ENCODE data around the gene MXRA5. TPM values are rescaled to one million over a fixed set of nuclear protein-coding genes. Genes with fewer than 3 reads are reported as not detected.

The MXRA5 gene
- total and polyA plus RNA-seq, 10 of the 15 experiments (the other 5 are each of a cell fraction or from before 2014, with no cell fraction given) = 0.01 to 0.03 TPM; not detected in 8

DNA sequence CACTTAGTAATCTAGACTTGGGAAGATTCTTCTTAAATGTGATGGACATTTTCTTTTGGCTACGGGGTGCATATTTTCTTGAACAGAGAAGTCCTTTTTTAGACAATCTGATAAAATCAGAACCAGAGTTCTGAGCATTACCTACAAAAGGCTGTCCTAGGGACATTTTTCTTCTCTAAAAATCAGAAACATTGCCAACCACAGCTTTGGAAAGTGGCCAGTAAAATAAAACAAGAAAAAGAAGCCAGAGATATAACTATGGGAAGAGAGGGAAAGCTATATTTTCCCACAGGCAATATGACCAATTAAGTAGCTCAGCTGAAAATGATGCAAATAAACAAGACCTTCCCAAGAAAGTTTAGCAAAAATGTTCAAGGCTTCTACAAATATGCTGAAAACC, 55.9 kb downstream of the MXRA5 start:
- in situ Hi-C loops (cut with MboI) (no loop called here), intact Hi-C loops (cut with micrococcal nuclease; ENCODE audit: unreplicated experiment) (no loop called here)
- RAD21 ChIA-PET (ENCODE audit: unreplicated experiment) = no interaction called here
- Histone ChIP-seq H2AFZ (ENCODE audit: control insufficient read depth, low read depth, low read length) (no peak overlapping the region), H4K20me1 (ENCODE audit: control insufficient read depth, insufficient read depth) (no peaks in the 10 kb centered on the region), H3K4me3 (no peak overlapping the region), H3K4me2 (ENCODE audit: control insufficient read depth, insufficient read depth) (no peak overlapping the region), H3K4me1 (ENCODE audit: control insufficient read depth, insufficient read depth, low read length) (no peaks in the 10 kb centered on the region), H3K9ac (ENCODE audit: control insufficient read depth, insufficient read depth, low read length) (no peak overlapping the region), H3K36me3 (ENCODE audit: control insufficient read depth in 2 of 2, insufficient read depth in 2 of 2, low read length in 1 of 2) (no peaks in the 10 kb centered on the region), H3K27ac (ENCODE audit: control insufficient read depth, insufficient read depth) (no peak overlapping the region), H3K79me2 (ENCODE audit: control insufficient read depth, insufficient read depth, low read length) (no peaks in the 10 kb centered on the region), H3K27me3 (replicated peaks in 1 of 2; ENCODE audit: control insufficient read depth in 2 of 2, insufficient read depth in 2 of 2, low read length in 1 of 2) (no peaks in the 10 kb centered on the region), H3K9me3 (replicated peaks; ENCODE audit: control insufficient read depth, insufficient read depth, low read length) (no peaks in the 10 kb centered on the region)
- no TSS peak for BruUV-seq (replicated peaks)
- TF ChIP-seq, protein P1, sequence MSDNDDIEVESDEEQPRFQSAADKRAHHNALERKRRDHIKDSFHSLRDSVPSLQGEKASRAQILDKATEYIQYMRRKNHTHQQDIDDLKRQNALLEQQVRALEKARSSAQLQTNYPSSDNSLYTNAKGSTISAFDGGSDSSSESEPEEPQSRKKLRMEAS (IDR thresholded peaks at IDR 0.05; ENCODE audit: low read depth, low read length) = no peak
- TF ChIP-seq, protein P2, sequence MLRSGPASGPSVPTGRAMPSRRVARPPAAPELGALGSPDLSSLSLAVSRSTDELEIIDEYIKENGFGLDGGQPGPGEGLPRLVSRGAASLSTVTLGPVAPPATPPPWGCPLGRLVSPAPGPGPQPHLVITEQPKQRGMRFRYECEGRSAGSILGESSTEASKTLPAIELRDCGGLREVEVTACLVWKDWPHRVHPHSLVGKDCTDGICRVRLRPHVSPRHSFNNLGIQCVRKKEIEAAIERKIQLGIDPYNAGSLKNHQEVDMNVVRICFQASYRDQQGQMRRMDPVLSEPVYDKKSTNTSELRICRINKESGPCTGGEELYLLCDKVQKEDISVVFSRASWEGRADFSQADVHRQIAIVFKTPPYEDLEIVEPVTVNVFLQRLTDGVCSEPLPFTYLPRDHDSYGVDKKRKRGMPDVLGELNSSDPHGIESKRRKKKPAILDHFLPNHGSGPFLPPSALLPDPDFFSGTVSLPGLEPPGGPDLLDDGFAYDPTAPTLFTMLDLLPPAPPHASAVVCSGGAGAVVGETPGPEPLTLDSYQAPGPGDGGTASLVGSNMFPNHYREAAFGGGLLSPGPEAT (IDR thresholded peaks at IDR 0.05; ENCODE audit: low read depth) = no peak
- TF ChIP-seq TBL1XR1 (IDR thresholded peaks at IDR 0.05; ENCODE audit: low read depth, low read length) (no peak), RCOR1 (conservative IDR thresholded peaks at IDR 0.05; ENCODE audit: low read depth, low read length) (no peak), BHLHE40 (IDR thresholded peaks at IDR 0.05; ENCODE audit: borderline replicate concordance in 1 of 2, low read depth in 2 of 2, low read length in 1 of 2) (no peak), SUZ12 (IDR thresholded peaks at IDR 0.05; ENCODE audit: unreplicated experiment) (no peak), CREB1 (IDR thresholded peaks at IDR 0.05; ENCODE audit: low read depth) (no peak), RAD51 (IDR thresholded peaks at IDR 0.05) (no peak), DPF2 (IDR thresholded peaks at IDR 0.05) (no peak)
- TF ChIP-seq, protein P3, sequence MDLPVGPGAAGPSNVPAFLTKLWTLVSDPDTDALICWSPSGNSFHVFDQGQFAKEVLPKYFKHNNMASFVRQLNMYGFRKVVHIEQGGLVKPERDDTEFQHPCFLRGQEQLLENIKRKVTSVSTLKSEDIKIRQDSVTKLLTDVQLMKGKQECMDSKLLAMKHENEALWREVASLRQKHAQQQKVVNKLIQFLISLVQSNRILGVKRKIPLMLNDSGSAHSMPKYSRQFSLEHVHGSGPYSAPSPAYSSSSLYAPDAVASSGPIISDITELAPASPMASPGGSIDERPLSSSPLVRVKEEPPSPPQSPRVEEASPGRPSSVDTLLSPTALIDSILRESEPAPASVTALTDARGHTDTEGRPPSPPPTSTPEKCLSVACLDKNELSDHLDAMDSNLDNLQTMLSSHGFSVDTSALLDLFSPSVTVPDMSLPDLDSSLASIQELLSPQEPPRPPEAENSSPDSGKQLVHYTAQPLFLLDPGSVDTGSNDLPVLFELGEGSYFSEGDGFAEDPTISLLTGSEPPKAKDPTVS (IDR thresholded peaks at IDR 0.05; ENCODE audit: low read depth, low read length) = no peak
- TF ChIP-seq, protein P4, sequence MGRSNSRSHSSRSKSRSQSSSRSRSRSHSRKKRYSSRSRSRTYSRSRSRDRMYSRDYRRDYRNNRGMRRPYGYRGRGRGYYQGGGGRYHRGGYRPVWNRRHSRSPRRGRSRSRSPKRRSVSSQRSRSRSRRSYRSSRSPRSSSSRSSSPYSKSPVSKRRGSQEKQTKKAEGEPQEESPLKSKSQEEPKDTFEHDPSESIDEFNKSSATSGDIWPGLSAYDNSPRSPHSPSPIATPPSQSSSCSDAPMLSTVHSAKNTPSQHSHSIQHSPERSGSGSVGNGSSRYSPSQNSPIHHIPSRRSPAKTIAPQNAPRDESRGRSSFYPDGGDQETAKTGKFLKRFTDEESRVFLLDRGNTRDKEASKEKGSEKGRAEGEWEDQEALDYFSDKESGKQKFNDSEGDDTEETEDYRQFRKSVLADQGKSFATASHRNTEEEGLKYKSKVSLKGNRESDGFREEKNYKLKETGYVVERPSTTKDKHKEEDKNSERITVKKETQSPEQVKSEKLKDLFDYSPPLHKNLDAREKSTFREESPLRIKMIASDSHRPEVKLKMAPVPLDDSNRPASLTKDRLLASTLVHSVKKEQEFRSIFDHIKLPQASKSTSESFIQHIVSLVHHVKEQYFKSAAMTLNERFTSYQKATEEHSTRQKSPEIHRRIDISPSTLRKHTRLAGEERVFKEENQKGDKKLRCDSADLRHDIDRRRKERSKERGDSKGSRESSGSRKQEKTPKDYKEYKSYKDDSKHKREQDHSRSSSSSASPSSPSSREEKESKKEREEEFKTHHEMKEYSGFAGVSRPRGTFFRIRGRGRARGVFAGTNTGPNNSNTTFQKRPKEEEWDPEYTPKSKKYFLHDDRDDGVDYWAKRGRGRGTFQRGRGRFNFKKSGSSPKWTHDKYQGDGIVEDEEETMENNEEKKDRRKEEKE (IDR thresholded peaks at IDR 0.05) = no peak
- TF ChIP-seq, protein P5, sequence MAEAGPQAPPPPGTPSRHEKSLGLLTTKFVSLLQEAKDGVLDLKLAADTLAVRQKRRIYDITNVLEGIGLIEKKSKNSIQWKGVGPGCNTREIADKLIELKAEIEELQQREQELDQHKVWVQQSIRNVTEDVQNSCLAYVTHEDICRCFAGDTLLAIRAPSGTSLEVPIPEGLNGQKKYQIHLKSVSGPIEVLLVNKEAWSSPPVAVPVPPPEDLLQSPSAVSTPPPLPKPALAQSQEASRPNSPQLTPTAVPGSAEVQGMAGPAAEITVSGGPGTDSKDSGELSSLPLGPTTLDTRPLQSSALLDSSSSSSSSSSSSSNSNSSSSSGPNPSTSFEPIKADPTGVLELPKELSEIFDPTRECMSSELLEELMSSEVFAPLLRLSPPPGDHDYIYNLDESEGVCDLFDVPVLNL (IDR thresholded peaks at IDR 0.05; ENCODE audit: low read depth, low read length) = no peak
- 0% methylated on average over 1 of the region's 1 CpG for WGBS (ENCODE audit: insufficient coverage, insufficient replicate concordance, low lambda C conversion rate, missing lambda C conversion rate)
- DNase-seq (ENCODE audit: low read depth, low spot score) = no peak
- CTCF ChIA-PET = no interaction called here
- no peak for FAIRE-seq
- no peak for ATAC-seq
- POLR2A ChIA-PET = no interaction called here
- SMC1A ChIA-PET (ENCODE audit: uncharacterized antibody, unreplicated experiment) = no interaction called here
